ENCODE results near the gene CDKN2A. TPM values are rescaled to one million over a fixed set of nuclear protein-coding genes. Genes with fewer than 3 reads are reported as not detected.

The CDKN2A gene
- total and polyA plus RNA-seq, 2 donors (not counting 3 experiments of a cell fraction or from before 2014, with no cell fraction given), result 8.5 to 10.7 TPM

DNA sequence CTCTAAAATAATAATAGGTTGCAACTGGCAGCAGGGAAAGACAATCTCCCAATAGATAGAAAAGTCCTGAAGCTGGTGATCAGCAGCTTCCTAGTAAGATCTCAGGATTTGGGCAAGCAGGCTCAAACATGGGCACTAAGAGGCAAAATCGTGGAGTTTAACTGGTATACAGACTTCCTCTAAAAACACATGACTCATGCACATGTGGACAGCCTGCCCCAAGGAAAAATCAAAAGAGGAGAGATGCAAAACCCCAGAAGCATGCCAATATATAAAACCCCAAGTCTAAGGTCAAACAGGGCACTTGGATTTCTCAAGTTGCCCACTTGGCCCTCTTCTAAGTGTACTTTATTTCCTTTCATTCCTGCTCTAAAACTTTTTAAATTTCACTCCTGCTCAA lies 62.8 kb downstream of the CDKN2A start:
- H3K9me1 ChIP-seq (replicated peaks; ENCODE audit: control insufficient read depth, extremely low read depth, insufficient read depth, low read length), result no peaks in the 10 kb centered on the region
- ChIA-PET POLR2A (no interaction called here), CTCF (interaction anchor here (2.3 kb wide), 1 partner anchor 11 kb away, joined by 9 read pairs; no protein-coding TSS in a partner anchor)
- intact Hi-C loops (cut with micrococcal nuclease) (loop anchor here (5.0 kb wide), 1 partner anchor 106 kb away; no protein-coding TSS in a partner anchor), dilution Hi-C loops (cut with MboI; ENCODE audit: extremely low pct_ligation_motif_present, low sequenced_read_pairs) (no loop called here)
- H4K20me1 ChIP-seq (replicated peaks; ENCODE audit: control insufficient read depth, extremely low read depth, insufficient read depth, low read length), result no peaks in the 10 kb centered on the region
- DNase-seq (ENCODE audit: low read depth, low spot score), result no peak
- FAIRE-seq, result peak; percentile 58
- no peaks in the 10 kb centered on the region for H3K27me3 ChIP-seq (ENCODE audit: control insufficient read depth in 2 of 2, insufficient read depth in 2 of 2, low read length in 2 of 2)
- H3K36me3 ChIP-seq (ENCODE audit: control insufficient read depth in 2 of 2, extremely low read depth in 1 of 2, insufficient read depth in 2 of 2, low read length in 2 of 2), result no peaks in the 10 kb centered on the region
- no peaks in the 10 kb centered on the region for H3K4me1 ChIP-seq (ENCODE audit: control insufficient read depth, extremely low read depth, insufficient read depth, low read length)
- no peaks in the 10 kb centered on the region for H3K9me3 ChIP-seq (replicated peaks; ENCODE audit: control insufficient read depth, insufficient read depth, low read length)
- H3K27ac ChIP-seq (ENCODE audit: insufficient read depth, low read depth, low read length), result no peak overlapping the region
- no peak overlapping the region for H3K9ac ChIP-seq (replicated peaks; ENCODE audit: extremely low read depth, insufficient read depth, low read length)
- H3K4me2 ChIP-seq (ENCODE audit: insufficient read depth, low read length), result no peak overlapping the region
- H2AFZ ChIP-seq (ENCODE audit: low read depth, low read length), result no peak overlapping the region
- TF ChIP-seq JUN (IDR thresholded peaks at IDR 0.05; ENCODE audit: borderline replicate concordance, insufficient read depth, insufficient read length, low read depth) (peak; percentile 9), POLR2AphosphoS5 (IDR thresholded peaks at IDR 0.05; ENCODE audit: insufficient read depth, low read depth, low read length) (no peak), FOS (IDR thresholded peaks at IDR 0.05; ENCODE audit: borderline replicate concordance, insufficient read depth, low read length) (no peak), GATA2 (IDR thresholded peaks at IDR 0.05; ENCODE audit: insufficient read depth, insufficient read length, low read depth, low read length) (no peak)
- no peak overlapping the region for H3K4me3 ChIP-seq (replicated peaks in 1 of 3; ENCODE audit: insufficient read depth in 1 of 3, low read depth in 1 of 3, low read length in 3 of 3)
- H3K79me2 ChIP-seq (ENCODE audit: control insufficient read depth, insufficient read depth, low read length), result no peaks in the 10 kb centered on the region
- no TSS peak for BruUV-seq (replicated peaks)

DNA sequence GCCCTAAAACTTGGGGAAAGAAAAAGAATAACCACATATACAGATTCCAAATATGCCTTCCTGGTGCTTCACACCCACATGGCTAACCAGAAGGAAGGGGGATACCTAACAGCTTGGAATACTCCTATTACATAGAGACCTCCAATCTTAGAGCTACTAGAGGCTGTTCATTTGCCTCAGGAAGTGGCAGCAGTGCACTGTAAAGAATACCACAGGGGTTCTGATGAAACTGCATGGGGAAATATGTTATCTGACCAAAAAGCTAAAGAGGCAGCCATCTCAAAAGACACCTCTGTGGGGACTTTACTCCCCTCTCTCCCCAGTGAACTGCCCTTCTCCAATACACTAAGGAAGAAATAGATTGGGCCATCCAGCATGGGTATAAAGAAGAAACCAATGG lies 66.4 kb downstream of the CDKN2A start:
- dilution Hi-C loops (cut with MboI; ENCODE audit: extremely low pct_ligation_motif_present, low sequenced_read_pairs), result no loop called here
- no peak overlapping the region for H3K4me3 ChIP-seq (replicated peaks in 1 of 3; ENCODE audit: insufficient read depth in 1 of 3, low read depth in 1 of 3, low read length in 3 of 3)
- H3K36me3 ChIP-seq (ENCODE audit: control insufficient read depth in 2 of 2, extremely low read depth in 1 of 2, insufficient read depth in 2 of 2, low read length in 2 of 2), result no peaks in the 10 kb centered on the region
- FAIRE-seq (no peak), DNase-seq (ENCODE audit: low read depth, low spot score) (no peak)
- no peaks in the 10 kb centered on the region for H3K27me3 ChIP-seq (ENCODE audit: control insufficient read depth in 2 of 2, insufficient read depth in 2 of 2, low read length in 2 of 2)
- ChIA-PET CTCF (no interaction called here), POLR2A (no interaction called here)
- no peak overlapping the region for H3K27ac ChIP-seq (ENCODE audit: insufficient read depth, low read depth, low read length)
- no peak overlapping the region for H2AFZ ChIP-seq (ENCODE audit: low read depth, low read length)
- no peaks in the 10 kb centered on the region for H3K9me3 ChIP-seq (replicated peaks; ENCODE audit: control insufficient read depth, insufficient read depth, low read length)
- intact Hi-C loops (cut with micrococcal nuclease), result no loop called here
- H3K4me1 ChIP-seq (ENCODE audit: control insufficient read depth, extremely low read depth, insufficient read depth, low read length), result no peaks in the 10 kb centered on the region
- H3K9me1 ChIP-seq (replicated peaks; ENCODE audit: control insufficient read depth, extremely low read depth, insufficient read depth, low read length), result no peaks in the 10 kb centered on the region
- H3K9ac ChIP-seq (replicated peaks; ENCODE audit: extremely low read depth, insufficient read depth, low read length), result no peak overlapping the region
- TF ChIP-seq, protein P1, sequence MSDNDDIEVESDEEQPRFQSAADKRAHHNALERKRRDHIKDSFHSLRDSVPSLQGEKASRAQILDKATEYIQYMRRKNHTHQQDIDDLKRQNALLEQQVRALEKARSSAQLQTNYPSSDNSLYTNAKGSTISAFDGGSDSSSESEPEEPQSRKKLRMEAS (IDR thresholded peaks at IDR 0.05; ENCODE audit: insufficient read depth, insufficient read length), result no peak
- TF ChIP-seq POLR2A (IDR thresholded peaks at IDR 0.05; ENCODE audit: low read depth, low read length), result no peak
- no peak for TF ChIP-seq JUN (IDR thresholded peaks at IDR 0.05; ENCODE audit: borderline replicate concordance, insufficient read depth, insufficient read length, low read depth)
- TF ChIP-seq, protein P2, sequence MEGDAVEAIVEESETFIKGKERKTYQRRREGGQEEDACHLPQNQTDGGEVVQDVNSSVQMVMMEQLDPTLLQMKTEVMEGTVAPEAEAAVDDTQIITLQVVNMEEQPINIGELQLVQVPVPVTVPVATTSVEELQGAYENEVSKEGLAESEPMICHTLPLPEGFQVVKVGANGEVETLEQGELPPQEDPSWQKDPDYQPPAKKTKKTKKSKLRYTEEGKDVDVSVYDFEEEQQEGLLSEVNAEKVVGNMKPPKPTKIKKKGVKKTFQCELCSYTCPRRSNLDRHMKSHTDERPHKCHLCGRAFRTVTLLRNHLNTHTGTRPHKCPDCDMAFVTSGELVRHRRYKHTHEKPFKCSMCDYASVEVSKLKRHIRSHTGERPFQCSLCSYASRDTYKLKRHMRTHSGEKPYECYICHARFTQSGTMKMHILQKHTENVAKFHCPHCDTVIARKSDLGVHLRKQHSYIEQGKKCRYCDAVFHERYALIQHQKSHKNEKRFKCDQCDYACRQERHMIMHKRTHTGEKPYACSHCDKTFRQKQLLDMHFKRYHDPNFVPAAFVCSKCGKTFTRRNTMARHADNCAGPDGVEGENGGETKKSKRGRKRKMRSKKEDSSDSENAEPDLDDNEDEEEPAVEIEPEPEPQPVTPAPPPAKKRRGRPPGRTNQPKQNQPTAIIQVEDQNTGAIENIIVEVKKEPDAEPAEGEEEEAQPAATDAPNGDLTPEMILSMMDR (IDR thresholded peaks at IDR 0.05; ENCODE audit: extremely low read depth in 1 of 2, insufficient read depth in 1 of 2, low read depth in 1 of 2, low read length in 2 of 2), result no peak
- TF ChIP-seq FOS (IDR thresholded peaks at IDR 0.05; ENCODE audit: borderline replicate concordance, insufficient read depth, low read length), result no peak
- TF ChIP-seq POLR2AphosphoS5 (IDR thresholded peaks at IDR 0.05; ENCODE audit: insufficient read depth, low read depth, low read length), result no peak
- no peak for TF ChIP-seq EZH2 (IDR thresholded peaks at IDR 0.05; ENCODE audit: borderline replicate concordance, low read depth, low read length, severe bottlenecking)
- TF ChIP-seq GATA2 (IDR thresholded peaks at IDR 0.05; ENCODE audit: insufficient read depth, insufficient read length, low read depth, low read length), result no peak
- no peak for TF ChIP-seq MYC (IDR thresholded peaks at IDR 0.05; ENCODE audit: low read depth, low read length)
- no peaks in the 10 kb centered on the region for H4K20me1 ChIP-seq (replicated peaks; ENCODE audit: control insufficient read depth, extremely low read depth, insufficient read depth, low read length)
- no peak overlapping the region for H3K4me2 ChIP-seq (ENCODE audit: insufficient read depth, low read length)
- BruUV-seq (replicated peaks), result no TSS peak
- H3K79me2 ChIP-seq (ENCODE audit: control insufficient read depth, insufficient read depth, low read length), result no peaks in the 10 kb centered on the region

Measured in endothelial cell of umbilical vein (primary cell).